HepG2 (cell line): ENCODE measurements around the gene DIAPH3. TPM values are rescaled to one million over a fixed set of nuclear protein-coding genes. Genes with fewer than 3 reads are reported as not detected.

ENCODE experiments used
- ATAC-seq: fragments of 200-7000 bp; cut with Tn5 transposase; 3 replicates; pipeline ENCODE4 v1.9.1; 2020; ENCODE audit warnings: mild to moderate bottlenecking, moderate library complexity
- BruUV-seq: library from RNA; stranded (reverse); fragments of 400-500 nt; replicated peaks from 2 replicates; lab custom pipeline; 2021; lab: Mats Ljungman, UMichigan
- CTCF ChIA-PET: fragments of 300-600 bp; formaldehyde crosslinking; extraction: SDS; loops from one replicate; lab custom pipeline; 2021; ENCODE audit warnings: low total read pairs, inconsistent platforms, low intra/inter-chr PET ratio; lab: Yijun Ruan, JAX
- POLR2A ChIA-PET: fragments of 350-600 bp; sonication (Branson Sonifier 250); formaldehyde crosslinking; loops from one replicate; lab custom pipeline; 2020; ENCODE audit warnings: antibody characterized with exemption, inconsistent platforms; lab: Yijun Ruan, JAX
- DNase-seq: peaks from one replicate; pipeline ENCODE4 v3.0.0-alpha.2; 2015; ENCODE audit warnings: low spot score
- FAIRE-seq: peaks from 3 replicates; lab custom pipeline; 2011; peaks lifted over from hg19 to GRCh38; lab: Jason Lieb, UNC
- H2AFZ ChIP-seq: one replicate; pipeline ENCODE4 v1.6.1; 2011; ENCODE audit warnings: low read length, inconsistent platforms
- H3K27ac ChIP-seq: fragments of 300-600 bp; 3 replicates; pipeline ENCODE4 v1.8.0; 2011; ENCODE audit warnings: mixed run types, mild to moderate bottlenecking, mixed read lengths, low read length, inconsistent platforms; ENCODE audit not compliant: insufficient read depth; ENCODE audit errors: extremely low read length
- H3K27me3 ChIP-seq, 2 experiments: fragments of 200-600 bp in 1 of 2; 2 replicates in 1 of 2; 3 replicates in 1 of 2; pipeline versions ENCODE4 v1.6.0 to v1.8.0; 2011; ENCODE audit warnings: low read length in 2 of 2, mild to moderate bottlenecking in 2 of 2, moderate library complexity in 2 of 2, inconsistent platforms in 1 of 2; ENCODE audit not compliant: insufficient read depth in 2 of 2, control insufficient read depth in 1 of 2
- H3K36me3 ChIP-seq, 2 experiments: fragments of 200-600 bp in 1 of 2; replicated peaks in 1 of 2; 2 replicates in 1 of 2; 3 replicates in 1 of 2; pipeline versions ENCODE4 v1.5.1 to v1.8.0; 2011; ENCODE audit warnings: low read length in 2 of 2, inconsistent platforms in 1 of 2; ENCODE audit not compliant: insufficient read depth in 2 of 2, control insufficient read depth in 1 of 2
- H3K4me1 ChIP-seq: 2 replicates; pipeline ENCODE4 v1.5.1; 2012; ENCODE audit warnings: low read length, inconsistent platforms; ENCODE audit not compliant: insufficient read depth
- H3K4me2 ChIP-seq: 2 replicates; pipeline ENCODE4 v1.6.0; 2011; ENCODE audit warnings: low read depth, low read length, inconsistent platforms
- H3K4me3 ChIP-seq, 3 experiments: fragments of 200-600 bp in 1 of 3; sonication (generic), shearing (Covaris generic) in 1 of 3; replicated peaks in 1 of 3; 2 replicates each; pipeline ENCODE4 v1.5.1; 2011 to 2016; ENCODE audit warnings: low read length in 3 of 3, inconsistent platforms in 2 of 3, low read depth in 2 of 3, mild to moderate bottlenecking in 2 of 3, control low read depth in 1 of 3, mixed read lengths in 1 of 3; ENCODE audit not compliant: insufficient read depth in 1 of 3
- H3K79me2 ChIP-seq: one replicate; pipeline ENCODE4 v1.6.1; 2011; ENCODE audit warnings: low read length, inconsistent platforms; ENCODE audit not compliant: insufficient read depth
- H3K9ac ChIP-seq: 2 replicates; pipeline ENCODE4 v1.6.0; 2011; ENCODE audit warnings: mild to moderate bottlenecking, low read depth, low read length, inconsistent platforms; ENCODE audit not compliant: insufficient read depth
- H3K9me3 ChIP-seq: 2 replicates; pipeline ENCODE4 v1.5.1; 2012; ENCODE audit warnings: mild to moderate bottlenecking, low read length
- H4K20me1 ChIP-seq: 2 replicates; pipeline ENCODE4 v1.6.0; 2011; ENCODE audit warnings: inconsistent platforms, mild to moderate bottlenecking, low read length, moderate library complexity; ENCODE audit not compliant: insufficient read depth
- AKNA ChIP-seq: sonication (generic); formaldehyde crosslinking; IDR thresholded peaks from 2 replicates; pipeline ENCODE4 v1.4.0; 2020; ENCODE audit warnings: missing genetic modification reagents, borderline replicate concordance
- HMG20A ChIP-seq: IDR thresholded peaks from 2 replicates; pipeline ENCODE4 v1.6.1; 2016; ENCODE audit warnings: borderline replicate concordance
- TCF7 ChIP-seq: sonication (generic); IDR thresholded peaks from 2 replicates; pipeline ENCODE4 v1.6.1; 2016; ENCODE audit warnings: antibody characterized with exemption, low read depth
- ZNF747 ChIP-seq: sonication (generic); formaldehyde crosslinking; IDR thresholded peaks from 2 replicates; pipeline ENCODE4 v1.8.1; 2023; ENCODE audit warnings: missing genetic modification reagents, mild to moderate bottlenecking, borderline replicate concordance
- WGBS: methylation state at CpG from one replicate; pipeline ENCODE4 v1.1.6; 2017; ENCODE audit warnings: low lambda C conversion rate; 5-methylcytosine and 5-hydroxymethylcytosine counted together
- in situ Hi-C: cut with HindIII; loops from 2 replicates; pipeline ENCODE4 v1.10.0; 2017; ENCODE audit warnings: low pct_unique_long_range_greater_than_20kb; ENCODE audit not compliant: extremely low pct_ligation_motif_present
- intact Hi-C: fragments of 100-400 bp; cut with micrococcal nuclease; formaldehyde crosslinking; loops from one replicate; pipeline ENCODE4 v1.10.0; 2022; ENCODE audit not compliant: unreplicated experiment
- polyA plus RNA-seq, 8 experiments: library from polyadenylated mRNA; depleted of rRNA in 3 of 8; stranded (reverse) in 7 of 8; unstranded in 1 of 8; fragments of >200 nt; fragmentation: Illumina TruSeq in 4 of 8; extraction: Trizol in 4 of 8; gene quantifications; 2 replicates each; pipeline versions ENCODE4 v1.2.1 to v1.2.3, GENCODE V29; 2011 to 2016; ENCODE audit warnings: low read depth in 4 of 8, missing spikeins in 1 of 8, mixed read lengths in 1 of 8; ENCODE audit not compliant: insufficient read depth in 1 of 8
- total RNA-seq, 5 experiments: library from RNA; depleted of rRNA; stranded (reverse); fragments of >200 nt; fragmentation: Illumina TruSeq; extraction: Trizol; gene quantifications; 2 replicates each; pipeline ENCODE4 v1.2.3, GENCODE V29; 2016; ENCODE audit warnings: low read depth in 1 of 5

DIAPH3 gene
- total and polyA plus RNA-seq, 2 of the 13 experiments (the other 11 are each of a cell fraction or from before 2014, with no cell fraction given), result 4.0 to 9.3 TPM

- H3K36me3 ChIP-seq, result no peaks in the 10 kb centered on the region; a peak in 1 of 5 replicates
- no peaks in the 10 kb centered on the region for H3K9me3 ChIP-seq
- no peaks in the 10 kb centered on the region for H3K27me3 ChIP-seq
- no peaks in the 10 kb centered on the region for H3K79me2 ChIP-seq
- intact Hi-C loops (no loop called here), in situ Hi-C loops (no loop called here)
- no peak overlapping the region for H3K9ac ChIP-seq
- FAIRE-seq (no peak), ATAC-seq (no peak), DNase-seq (no peak)
- WGBS, result 100% methylated on average over 1 of the region's 1 CpG
- H3K27ac ChIP-seq, result no peak overlapping the region
- TF ChIP-seq AKNA (CRISPR knock-in tag) (no peak), TCF7 (no peak), ZNF747 (CRISPR knock-in tag) (no peak), HMG20A (no peak)
- no peak overlapping the region for H2AFZ ChIP-seq
- ChIA-PET POLR2A (no interaction called here), CTCF (no interaction called here)
- no peak overlapping the region for H3K4me2 ChIP-seq
- no peaks in the 10 kb centered on the region for H3K4me1 ChIP-seq
- no TSS peak for BruUV-seq
- no peak overlapping the region for H3K4me3 ChIP-seq
- no peaks in the 10 kb centered on the region for H4K20me1 ChIP-seq
Measured at GRCh38 chr13:60035874-60036273, 127.9 kb downstream of the DIAPH3 start.
